H9 (cell line): ENCODE data around the gene MBP. TPM values are rescaled to one million over a fixed set of nuclear protein-coding genes. Genes with fewer than 3 reads are reported as not detected.

Experiments
- DNase-seq: peaks from one replicate; pipeline ENCODE4 v3.0.0-alpha.2; 2017
- H2AFZ ChIP-seq: one replicate; pipeline ENCODE4 v1.6.1; 2013; ENCODE audit warnings: mild to moderate bottlenecking, low read length, control low read depth, moderate library complexity
- H2AK5ac ChIP-seq: 2 replicates; pipeline ENCODE4 v1.6.1; 2013; ENCODE audit warnings: low read length, control low read depth, mixed read lengths; ENCODE audit not compliant: insufficient read length
- H2BK120ac ChIP-seq: one replicate; pipeline ENCODE4 v1.6.1; 2013; ENCODE audit warnings: low read depth, mild to moderate bottlenecking, low read length, control low read depth, inconsistent platforms; ENCODE audit not compliant: poor library complexity, severe bottlenecking
- H2BK12ac ChIP-seq: 2 replicates; pipeline ENCODE4 v1.6.1; 2013; ENCODE audit warnings: low read length, control low read depth, mixed read lengths, low read depth; ENCODE audit not compliant: insufficient read length
- H2BK15ac ChIP-seq: 2 replicates; pipeline ENCODE4 v1.6.1; 2013; ENCODE audit warnings: low read depth, low read length, control low read depth
- H2BK20ac ChIP-seq: one replicate; pipeline ENCODE4 v1.6.1; 2013; ENCODE audit warnings: low read depth, mild to moderate bottlenecking, low read length, control low read depth, inconsistent platforms; ENCODE audit not compliant: poor library complexity, severe bottlenecking
- H2BK5ac ChIP-seq: 2 replicates; pipeline ENCODE4 v1.6.1; 2013; ENCODE audit warnings: low read length, control low read depth, mixed read lengths; ENCODE audit not compliant: insufficient read length
- H3K14ac ChIP-seq: 2 replicates; pipeline ENCODE4 v1.6.1; 2013; ENCODE audit warnings: low read length, control low read depth; ENCODE audit not compliant: insufficient read depth
- H3K18ac ChIP-seq: 2 replicates; pipeline ENCODE4 v1.6.1; 2013; ENCODE audit warnings: low read depth, mild to moderate bottlenecking, mixed read lengths, low read length, control low read depth; ENCODE audit not compliant: insufficient read length
- H3K23ac ChIP-seq: 2 replicates; pipeline ENCODE4 v1.6.1; 2013; ENCODE audit warnings: low read length, control low read depth, mixed read lengths, low read depth; ENCODE audit not compliant: insufficient read length
- H3K23me2 ChIP-seq: 2 replicates; pipeline ENCODE4 v1.6.1; 2013; ENCODE audit warnings: low read depth, mild to moderate bottlenecking, mixed read lengths, low read length, control low read depth; ENCODE audit not compliant: insufficient read length, poor library complexity, severe bottlenecking
- H3K27ac ChIP-seq: 2 replicates; pipeline ENCODE4 v1.5.1; 2013; ENCODE audit warnings: low read length, control low read depth, mixed read lengths, low read depth; ENCODE audit not compliant: insufficient read length
- H3K27me3 ChIP-seq: 2 replicates; pipeline ENCODE4 v1.6.1; 2013; ENCODE audit warnings: low read length, control low read depth, inconsistent platforms; ENCODE audit not compliant: insufficient read depth
- H3K4ac ChIP-seq: 2 replicates; pipeline ENCODE4 v1.6.1; 2013; ENCODE audit warnings: low read depth, mild to moderate bottlenecking, control low read depth, inconsistent platforms, low read length, moderate library complexity
- H3K4me1 ChIP-seq: 2 replicates; pipeline ENCODE4 v1.6.1; 2013; ENCODE audit warnings: low read length, control low read depth, inconsistent platforms; ENCODE audit not compliant: insufficient read depth
- H3K4me2 ChIP-seq: 2 replicates; pipeline ENCODE4 v1.6.1; 2013; ENCODE audit warnings: low read length, control low read depth, mixed read lengths; ENCODE audit not compliant: insufficient read length, insufficient read depth
- H3K56ac ChIP-seq: 2 replicates; pipeline ENCODE4 v1.6.1; 2013; ENCODE audit warnings: low read depth, mild to moderate bottlenecking, mixed read lengths, low read length, control low read depth; ENCODE audit not compliant: insufficient read length
- H3K79me1 ChIP-seq: 2 replicates; pipeline ENCODE4 v1.6.1; 2013; ENCODE audit warnings: low read depth, mild to moderate bottlenecking, moderate library complexity, low read length, control low read depth, inconsistent platforms; ENCODE audit not compliant: insufficient read depth, poor library complexity, severe bottlenecking
- H3K79me2 ChIP-seq: 2 replicates; pipeline ENCODE4 v1.6.1; 2013; ENCODE audit warnings: low read length, control low read depth, inconsistent platforms; ENCODE audit not compliant: insufficient read depth
- H3K9ac ChIP-seq: 2 replicates; pipeline ENCODE4 v1.6.1; 2013; ENCODE audit warnings: low read length, control low read depth, mixed read lengths; ENCODE audit not compliant: insufficient read length; ENCODE audit errors: extremely low read depth
- H3K9me3 ChIP-seq: one replicate; pipeline ENCODE4 v1.6.1; 2013; ENCODE audit warnings: low read depth, low read length, inconsistent platforms; ENCODE audit not compliant: control insufficient read depth
- H3T11ph ChIP-seq: one replicate; pipeline ENCODE4 v1.6.1; 2013; ENCODE audit warnings: mild to moderate bottlenecking, low read length, control low read depth, inconsistent platforms
- H4K20me1 ChIP-seq: one replicate; pipeline ENCODE4 v1.6.1; 2013; ENCODE audit not compliant: control insufficient read depth, insufficient read length, insufficient read depth
- H4K5ac ChIP-seq: 2 replicates; pipeline ENCODE4 v1.6.1; 2013; ENCODE audit warnings: low read depth, mild to moderate bottlenecking, mixed read lengths, low read length, control low read depth; ENCODE audit not compliant: insufficient read length
- H4K8ac ChIP-seq: replicated peaks from 2 replicates; pipeline ENCODE4 v1.6.1; 2013; ENCODE audit warnings: low read length, control low read depth, mixed read lengths, low read depth; ENCODE audit not compliant: insufficient read length
- H4K91ac ChIP-seq: 2 replicates; pipeline ENCODE4 v1.6.1; 2013; ENCODE audit warnings: low read depth, mild to moderate bottlenecking, moderate library complexity, mixed read lengths, low read length, control low read depth; ENCODE audit not compliant: insufficient read length
- H3K27ac Mint-ChIP-seq, 3 experiments: 2 replicates in 2 of 3; 3 replicates in 1 of 3; pipeline ENCODE4 v1.8.0; 2020 to 2021; ENCODE audit warnings: mixed read lengths in 3 of 3, mild to moderate bottlenecking in 1 of 3, moderate library complexity in 1 of 3
- H3K27me3 Mint-ChIP-seq: 2 replicates; pipeline ENCODE4 v1.8.0; 2021; ENCODE audit warnings: low read depth, mild to moderate bottlenecking, moderate library complexity, mixed read lengths
- H3K36me3 Mint-ChIP-seq, 3 experiments: 2 replicates in 2 of 3; 3 replicates in 1 of 3; pipeline ENCODE4 v1.8.0; 2020 to 2021; ENCODE audit warnings: low read depth in 3 of 3, mixed read lengths in 3 of 3; ENCODE audit not compliant: insufficient read depth in 1 of 3
- H3K4me1 Mint-ChIP-seq, 2 experiments: 2 replicates each; pipeline ENCODE4 v1.8.0; 2020; ENCODE audit warnings: mixed read lengths in 2 of 2
- H3K4me3 Mint-ChIP-seq, 2 experiments: 2 replicates in 1 of 2; 3 replicates in 1 of 2; pipeline ENCODE4 v1.8.0; 2020 to 2021; ENCODE audit warnings: mild to moderate bottlenecking in 2 of 2, mixed read lengths in 2 of 2, moderate library complexity in 1 of 2
- H3K9me3 Mint-ChIP-seq, 2 experiments: 2 replicates in 1 of 2; 3 replicates in 1 of 2; pipeline ENCODE4 v1.8.0; 2020; ENCODE audit warnings: mild to moderate bottlenecking in 2 of 2, mixed read lengths in 2 of 2, moderate library complexity in 1 of 2
- WGBS: extraction: QIAGEN DNeasy Blood & Tissue Kit; methylation state at CpG from one replicate; pipeline ENCODE4 v1.1.7; 2013; ENCODE audit warnings: missing lambda C conversion rate, low lambda C conversion rate, mixed read lengths; ENCODE audit not compliant: insufficient read length; ENCODE audit errors: extremely low coverage; 5-methylcytosine and 5-hydroxymethylcytosine counted together
- total RNA-seq: library from RNA; stranded (reverse); gene quantifications from 2 replicates; pipeline ENCODE4 v1.2.1, GENCODE V29; 2021
- TF ChIP-seq, protein P1 (sequence below): fragments of 200-600 bp; sonication (generic); conservative IDR thresholded peaks from 3 replicates; pipeline ENCODE4 v1.8.0; 2021; ENCODE audit warnings: antibody characterized with exemption, mild to moderate bottlenecking

Gene MBP
- total RNA-seq, 1 experiment from 2014 or later: 8.6 TPM

GRCh38 chr18:77055429-77056300, 76.9 kb downstream of the MBP start:
- Mint-ChIP-seq H3K4me1 (peaks cover 41 to 45% of the 10 kb centered on the region in 2 experiments), H3K9me3 (no peaks in the 10 kb centered on the region), H3K4me3 (no peak overlapping the region; a peak in 1 of 5 replicates), H3K27me3 (peaks cover 11% of the 10 kb centered on the region), H3K27ac (no peak overlapping the region), H3K36me3 (no peaks in the 10 kb centered on the region)
- H4K20me1 ChIP-seq: no peaks in the 10 kb centered on the region
- H3K27me3 ChIP-seq: no peaks in the 10 kb centered on the region
- no peak overlapping the region for H2BK120ac ChIP-seq
- no peak overlapping the region for H3K9ac ChIP-seq
- H3K27ac ChIP-seq: no peak overlapping the region
- H3K14ac ChIP-seq: no peak overlapping the region; the same call in 1 of the 2 replicates
- H2BK20ac ChIP-seq: no peak overlapping the region
- no peaks in the 10 kb centered on the region for H3K79me1 ChIP-seq
- no peak overlapping the region for H2BK5ac ChIP-seq
- TF ChIP-seq, protein P1, sequence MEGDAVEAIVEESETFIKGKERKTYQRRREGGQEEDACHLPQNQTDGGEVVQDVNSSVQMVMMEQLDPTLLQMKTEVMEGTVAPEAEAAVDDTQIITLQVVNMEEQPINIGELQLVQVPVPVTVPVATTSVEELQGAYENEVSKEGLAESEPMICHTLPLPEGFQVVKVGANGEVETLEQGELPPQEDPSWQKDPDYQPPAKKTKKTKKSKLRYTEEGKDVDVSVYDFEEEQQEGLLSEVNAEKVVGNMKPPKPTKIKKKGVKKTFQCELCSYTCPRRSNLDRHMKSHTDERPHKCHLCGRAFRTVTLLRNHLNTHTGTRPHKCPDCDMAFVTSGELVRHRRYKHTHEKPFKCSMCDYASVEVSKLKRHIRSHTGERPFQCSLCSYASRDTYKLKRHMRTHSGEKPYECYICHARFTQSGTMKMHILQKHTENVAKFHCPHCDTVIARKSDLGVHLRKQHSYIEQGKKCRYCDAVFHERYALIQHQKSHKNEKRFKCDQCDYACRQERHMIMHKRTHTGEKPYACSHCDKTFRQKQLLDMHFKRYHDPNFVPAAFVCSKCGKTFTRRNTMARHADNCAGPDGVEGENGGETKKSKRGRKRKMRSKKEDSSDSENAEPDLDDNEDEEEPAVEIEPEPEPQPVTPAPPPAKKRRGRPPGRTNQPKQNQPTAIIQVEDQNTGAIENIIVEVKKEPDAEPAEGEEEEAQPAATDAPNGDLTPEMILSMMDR: no peak
- H3K79me2 ChIP-seq: no peaks in the 10 kb centered on the region
- no peak for DNase-seq
- no peak overlapping the region for H4K5ac ChIP-seq
- H2AFZ ChIP-seq: no peak overlapping the region
- no peak overlapping the region for H3K56ac ChIP-seq
- H3K23me2 ChIP-seq: no peaks in the 10 kb centered on the region
- H2AK5ac ChIP-seq: no peak overlapping the region
- H3K18ac ChIP-seq: no peak overlapping the region
- H3K9me3 ChIP-seq: no peaks in the 10 kb centered on the region
- no peak overlapping the region for H3K23ac ChIP-seq
- H2BK15ac ChIP-seq: no peak overlapping the region
- WGBS: no CpG with 5 or more reads among the region's 15 CpGs
- no peak overlapping the region for H4K91ac ChIP-seq
- H3K4me2 ChIP-seq: no peak overlapping the region
- no peak overlapping the region for H3T11ph ChIP-seq
- H4K8ac ChIP-seq: no peak overlapping the region
- H3K4me1 ChIP-seq: peaks cover 2% of the 10 kb centered on the region; the same call in 1 of the 2 replicates
- no peak overlapping the region for H3K4ac ChIP-seq
- no peak overlapping the region for H2BK12ac ChIP-seq
